OCI-LY7 (cell line): ENCODE measurements around the gene IZUMO4. TPM values are rescaled to one million over a fixed set of nuclear protein-coding genes. Genes with fewer than 3 reads are reported as not detected.

Experiments used
- BruUV-seq: library from RNA; stranded (reverse); fragments of 400-500 nt; replicated peaks from 2 replicates; lab custom pipeline; 2021; lab: Mats Ljungman, UMichigan
- CTCF ChIA-PET: fragments of 300-600 bp; sonication (Branson Sonifier 250); formaldehyde crosslinking; loops from one replicate; lab custom pipeline; 2022; ENCODE audit warnings: antibody characterized with exemption; ENCODE audit not compliant: unreplicated experiment; lab: Charles Lee
- POLR2A ChIA-PET: fragments of 300-600 bp; sonication (Branson Sonifier 250); formaldehyde crosslinking; loops from one replicate; lab custom pipeline; 2022; ENCODE audit warnings: antibody characterized with exemption; lab: Charles Lee
- DNase-seq: peaks from one replicate; pipeline ENCODE4 v3.0.0-alpha.2; 2015; ENCODE audit warnings: low spot score
- H2AFZ ChIP-seq: fragments of 200-600 bp; sonication (generic), shearing (Covaris generic); 2 replicates; pipeline ENCODE4 v1.6.1; 2014; ENCODE audit warnings: mild to moderate bottlenecking, antibody characterized with exemption, low read length, moderate library complexity
- H3K27ac ChIP-seq: fragments of 200-600 bp; sonication (generic); 2 replicates; pipeline ENCODE4 v1.5.1; 2014; ENCODE audit warnings: mixed run types, low read depth, mild to moderate bottlenecking, moderate library complexity, low read length, inconsistent platforms; ENCODE audit not compliant: poor library complexity, severe bottlenecking
- H3K36me3 ChIP-seq: fragments of 200-600 bp; sonication (generic); 2 replicates; pipeline ENCODE4 v1.6.1; 2014; ENCODE audit warnings: mild to moderate bottlenecking, antibody characterized with exemption, low read length, moderate library complexity, mixed read lengths; ENCODE audit not compliant: insufficient read depth
- H3K4me1 ChIP-seq: fragments of 200-600 bp; sonication (generic); 2 replicates; pipeline ENCODE4 v1.5.1; 2014; ENCODE audit warnings: mild to moderate bottlenecking, low read length; ENCODE audit not compliant: insufficient read depth, poor library complexity, severe bottlenecking
- H3K4me2 ChIP-seq: fragments of 200-600 bp; sonication (generic); 2 replicates; pipeline ENCODE4 v1.6.1; 2014; ENCODE audit warnings: mild to moderate bottlenecking, low read length
- H3K4me3 ChIP-seq: fragments of 200-600 bp; sonication (generic); 2 replicates; pipeline ENCODE4 v1.5.1; 2014; ENCODE audit warnings: mild to moderate bottlenecking, low read depth, low read length; ENCODE audit not compliant: poor library complexity, severe bottlenecking
- H3K79me2 ChIP-seq: fragments of 200-600 bp; sonication (generic); 2 replicates; pipeline ENCODE4 v1.6.1; 2016; ENCODE audit warnings: low read depth, mild to moderate bottlenecking, low read length, moderate library complexity, mixed read lengths; ENCODE audit not compliant: insufficient read depth
- H3K9me2 ChIP-seq: fragments of 200-600 bp; sonication (generic); 2 replicates; pipeline ENCODE4 v1.6.1; 2016; ENCODE audit warnings: mild to moderate bottlenecking, low read length, mixed read lengths; ENCODE audit not compliant: insufficient read depth
- H3K9me3 ChIP-seq: fragments of 200-600 bp; sonication (generic); 2 replicates; pipeline ENCODE4 v1.6.1; 2014; ENCODE audit warnings: mild to moderate bottlenecking, mixed run types, low read length, mixed read lengths
- H4K20me1 ChIP-seq: fragments of 200-600 bp; sonication (generic); 2 replicates; pipeline ENCODE4 v1.6.1; 2014; ENCODE audit warnings: mild to moderate bottlenecking, antibody characterized with exemption, low read length, moderate library complexity, mixed read lengths; ENCODE audit not compliant: insufficient read depth
- CTCF ChIP-seq: fragments of 200-600 bp; sonication (generic); conservative IDR thresholded peaks from 2 replicates; pipeline ENCODE4 v1.5.1; 2014; ENCODE audit warnings: mild to moderate bottlenecking, antibody characterized with exemption, low read length, moderate library complexity, mixed read lengths
- EZH2phosphoT487 ChIP-seq: fragments of 200-600 bp; sonication (generic); IDR thresholded peaks from 2 replicates; pipeline ENCODE4 v1.6.1; 2018; ENCODE audit warnings: low read depth, borderline replicate concordance, mild to moderate bottlenecking, mixed run types, antibody characterized with exemption, low read length, moderate library complexity, mixed read lengths
- intact Hi-C: fragments of 100-400 bp; cut with micrococcal nuclease; formaldehyde crosslinking; loops from one replicate; pipeline ENCODE4 v1.10.0; 2022; ENCODE audit not compliant: unreplicated experiment
- total RNA-seq, 2 experiments: library from RNA; depleted of rRNA in 1 of 2; stranded (reverse); fragments of >200 nt in 1 of 2; shearing (Covaris generic) in 1 of 2; gene quantifications; 2 replicates each; pipeline ENCODE4 v1.2.3, GENCODE V29; 2014 to 2022

IZUMO4 gene
- total RNA-seq, 2 experiments from 2014 or later = 7.3 to 12.9 TPM

- Histone ChIP-seq H4K20me1 (no peaks in the 10 kb centered on the region), H3K4me2 (no peak overlapping the region), H3K4me1 (no peaks in the 10 kb centered on the region), H3K9me2 (no peaks in the 10 kb centered on the region), H3K9me3 (no peaks in the 10 kb centered on the region), H3K79me2 (peaks cover 67% of the 10 kb centered on the region), H3K4me3 (no peak overlapping the region), H3K36me3 (peaks cover 54% of the 10 kb centered on the region), H2AFZ (no peak overlapping the region), H3K27ac (no peak overlapping the region)
- no peak for DNase-seq
- intact Hi-C loops = no loop called here
- TF ChIP-seq EZH2phosphoT487 (no peak), CTCF (no peak)
- BruUV-seq = no TSS peak
- POLR2A ChIA-PET = interaction anchor here (1.8 kb wide), 1 partner anchor 9 kb away, joined by 3 read pairs; the partner anchor contains the start of gene AP3D1
- CTCF ChIA-PET = no interaction called here
These were observed 45.6 kb downstream of the IZUMO4 start for GRCh38 chr19:2142173-2142829.

GRCh38 chr19:2144190-2144589 is 47.5 kb downstream of the IZUMO4 start:
- BruUV-seq = no TSS peak
- no peak for TF ChIP-seq CTCF
- no peak for TF ChIP-seq EZH2phosphoT487
- Histone ChIP-seq H3K4me1 (peaks cover 8% of the 10 kb centered on the region), H3K36me3 (peaks cover 43% of the 10 kb centered on the region), H3K27ac (no peak overlapping the region), H3K9me3 (no peaks in the 10 kb centered on the region), H2AFZ (no peak overlapping the region), H4K20me1 (no peaks in the 10 kb centered on the region), H3K9me2 (no peaks in the 10 kb centered on the region), H3K4me3 (no peak overlapping the region), H3K4me2 (no peak overlapping the region), H3K79me2 (peaks cover 86% of the 10 kb centered on the region)
- ChIA-PET POLR2A (no interaction called here), CTCF (no interaction called here)
- intact Hi-C loops = no loop called here
- DNase-seq = no peak

- H3K9me3 ChIP-seq = no peaks in the 10 kb centered on the region
- H3K4me1 ChIP-seq = peaks cover 21% of the 10 kb centered on the region
- H3K36me3 ChIP-seq = peaks cover 37% of the 10 kb centered on the region
- peaks cover 10% of the 10 kb centered on the region; the same call in 1 of the 2 replicates for H4K20me1 ChIP-seq
- intact Hi-C loops = no loop called here
- H3K27ac ChIP-seq = no peak overlapping the region
- BruUV-seq = no TSS peak
- no peak overlapping the region for H3K4me3 ChIP-seq
- POLR2A ChIA-PET = no interaction called here
- CTCF ChIA-PET = no interaction called here
- peaks cover 95% of the 10 kb centered on the region for H3K79me2 ChIP-seq
- H3K9me2 ChIP-seq = no peaks in the 10 kb centered on the region
- TF ChIP-seq CTCF (no peak), EZH2phosphoT487 (no peak)
- DNase-seq = no peak
- H3K4me2 ChIP-seq = no peak overlapping the region
- no peak overlapping the region for H2AFZ ChIP-seq
These were observed 49.1 kb downstream of the IZUMO4 start for GRCh38 chr19:2145831-2146241.
